Breast epithelium (tissue), 4 donors: ENCODE measurements around the gene MAP3K6. TPM values are rescaled to one million over a fixed set of nuclear protein-coding genes. Genes with fewer than 3 reads are reported as not detected.
A peak's percentile ranks its signal among the peaks of the same experiment; 100 is the strongest.

Experiments used
- DNase-seq, 2 donors: peaks; one replicate each; pipeline ENCODE4 v3.0.0-alpha.2; 2019; ENCODE audit warnings: low spot score in 2 of 2
- H3K27ac ChIP-seq, 2 donors: fragments of 200-600 bp; sonication (generic) in 1 of 2; one replicate each; pipeline ENCODE4 v1.5.1; 2016 to 2019; ENCODE audit warnings: mild to moderate bottlenecking in 1 of 2
- H3K27me3 ChIP-seq, 2 donors: fragments of 200-600 bp; sonication (generic) in 1 of 2; one replicate each; pipeline versions ENCODE4 v1.5.1 to v1.6.0; 2017 to 2019; ENCODE audit warnings: control low read depth in 1 of 2, mild to moderate bottlenecking in 1 of 2
- H3K36me3 ChIP-seq: fragments of 200-600 bp; one replicate; pipeline ENCODE4 v1.5.1; 2019
- H3K4me1 ChIP-seq, 2 donors: fragments of 200-600 bp; sonication (generic); one replicate each; pipeline ENCODE4 v1.5.1; 2016 to 2019; ENCODE audit warnings: control low read depth in 1 of 2
- H3K4me3 ChIP-seq, 3 donors: fragments of 200-600 bp; sonication (generic); 1 replicate in 2 of 3; 2 replicates in 1 of 3; pipeline ENCODE4 v1.5.1; 2016 to 2019; ENCODE audit warnings: mild to moderate bottlenecking in 3 of 3, moderate library complexity in 2 of 3
- H3K9me3 ChIP-seq, 2 donors: fragments of 200-600 bp; sonication (generic) in 1 of 2; one replicate each; pipeline ENCODE4 v1.5.1; 2016 to 2019; ENCODE audit warnings: control low read depth in 1 of 2
- CTCF ChIP-seq, 3 donors: fragments of 450-650 bp; IDR thresholded peaks; one replicate each; pipeline ENCODE4 v1.5.1; 2016 to 2017; ENCODE audit warnings: antibody characterized with exemption in 3 of 3, mild to moderate bottlenecking in 3 of 3, moderate library complexity in 3 of 3
- POLR2A ChIP-seq: fragments of 450-650 bp; IDR thresholded peaks from one replicate; pipeline ENCODE4 v1.6.1; 2016; ENCODE audit warnings: antibody characterized with exemption, mild to moderate bottlenecking, moderate library complexity
- POLR2AphosphoS5 ChIP-seq, 3 donors: sonication (generic); formaldehyde crosslinking; IDR thresholded peaks; one replicate each; pipeline ENCODE4 v1.6.1; 2017; ENCODE audit warnings: antibody characterized with exemption in 3 of 3
- intact Hi-C: fragments of 100-400 bp; cut with DNase I; formaldehyde crosslinking; loops from one replicate; pipeline ENCODE4 v1.15.1; 2023; ENCODE audit warnings: low total_unique reads
- total RNA-seq, 3 donors: library from RNA; depleted of rRNA; stranded (reverse); fragments of >200 nt; gene quantifications; one replicate each; pipeline ENCODE4 v1.1.0, GENCODE V29; 2016

MAP3K6 gene
- total RNA-seq, 3 donors from 2014 or later, result 29.4 to 67.5 (median 52.0) TPM

GRCh38 chr1:27322569-27323240, 44.1 kb downstream of the MAP3K6 start:
- Histone ChIP-seq H3K27ac (peak overlapping the region; percentile 84 to 87), H3K36me3 (no peaks in the 10 kb centered on the region), H3K27me3 (peaks cover 0 to 4% of the 10 kb centered on the region in 2 donors), H3K4me1 (peaks cover 0 to 16% of the 10 kb centered on the region in 2 donors), H3K9me3 (no peaks in the 10 kb centered on the region), H3K4me3 (peak overlapping the region; percentile 79 to 87 (median 85))
- no peak for DNase-seq
- intact Hi-C loops, result no loop called here
- TF ChIP-seq POLR2AphosphoS5 (IDR thresholded peaks at IDR 0.05), result no peak
- TF ChIP-seq CTCF (IDR thresholded peaks at IDR 0.05), result no peak
- no peak for TF ChIP-seq POLR2A

DNA sequence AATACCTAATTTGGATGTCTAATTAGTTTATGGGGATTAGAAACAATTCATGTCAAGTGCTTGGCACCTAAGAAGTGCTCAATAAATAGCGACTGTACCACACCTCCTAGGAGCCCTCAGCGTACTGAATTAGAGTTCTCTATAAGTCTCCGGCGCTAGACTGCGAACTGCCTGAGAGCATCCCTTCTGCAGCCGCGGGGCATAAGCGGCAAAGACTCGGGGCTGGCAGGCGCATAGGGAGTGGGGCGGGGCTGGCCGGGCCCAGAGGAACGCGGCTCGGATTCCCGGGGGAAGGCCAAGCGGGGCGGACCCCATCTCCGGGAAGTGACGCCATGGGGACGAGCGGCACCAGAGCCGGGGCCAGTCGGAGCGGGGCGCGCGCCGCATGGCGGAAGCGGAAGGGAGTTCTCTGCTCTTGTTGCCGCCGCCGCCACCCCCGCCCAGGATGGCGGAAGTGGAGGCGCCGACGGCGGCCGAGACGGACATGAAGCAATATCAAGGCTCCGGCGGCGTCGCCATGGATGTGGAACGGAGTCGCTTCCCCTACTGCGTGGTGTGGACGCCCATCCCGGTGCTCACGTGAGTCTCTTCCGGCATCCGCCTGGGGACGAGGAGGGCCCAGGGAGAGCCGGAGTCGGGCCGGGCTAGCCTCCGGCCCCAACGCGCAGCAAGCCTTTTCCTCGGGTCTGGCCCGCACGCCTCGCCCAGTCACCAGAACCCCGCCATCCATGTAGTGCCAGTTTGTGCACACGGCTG, 44.8 kb downstream of the MAP3K6 start, which contains the start of gene TMEM222:
Gene TMEM222, plus strand, starts transcription at position 351 of the 756 bp plus-strand sequence. Its CDS starts 35 bp downstream, at position 386.
- intact Hi-C loops, result no loop called here
- peak; percentile 94 to 98 for DNase-seq
- Histone ChIP-seq H3K9me3 (no peaks in the 10 kb centered on the region), H3K4me1 (peaks cover 0 to 16% of the 10 kb centered on the region in 2 donors), H3K36me3 (no peaks in the 10 kb centered on the region), H3K4me3 (peak within 1 kb of the TSS; percentile 79 to 87 (median 85)), H3K27me3 (peaks cover 0 to 4% of the 10 kb centered on the region in 2 donors), H3K27ac (peak within 1 kb of the TSS; percentile 84 to 87)
- TF ChIP-seq POLR2AphosphoS5 (IDR thresholded peaks at IDR 0.05) (peak; percentile 86 to 94 (median 89)), CTCF (IDR thresholded peaks at IDR 0.05) (peak in 2 of 3 donors; percentile 41 to 49), POLR2A (peak; percentile 32)

DNA sequence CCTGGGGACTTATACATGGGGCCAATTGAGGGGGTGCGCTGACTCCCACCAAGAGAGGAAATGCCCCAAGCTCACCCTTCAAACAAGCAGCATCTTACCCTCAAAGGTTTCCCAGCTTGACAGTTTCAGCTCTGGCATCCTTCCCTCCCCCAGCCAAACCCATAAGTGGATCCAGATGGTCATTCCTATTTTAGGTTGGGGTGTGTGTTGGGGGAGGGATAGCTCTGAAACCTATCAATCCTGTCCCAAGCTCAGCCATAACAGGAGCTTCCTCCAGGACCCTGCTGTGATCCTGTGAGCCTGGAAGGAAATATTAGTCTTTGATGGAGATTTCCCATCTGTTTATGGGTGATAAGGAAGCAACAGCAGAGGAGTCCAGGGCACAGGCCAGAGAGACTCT, 48.2 kb downstream of the MAP3K6 start:
- no peak overlapping the region for H3K4me3 ChIP-seq

DNA sequence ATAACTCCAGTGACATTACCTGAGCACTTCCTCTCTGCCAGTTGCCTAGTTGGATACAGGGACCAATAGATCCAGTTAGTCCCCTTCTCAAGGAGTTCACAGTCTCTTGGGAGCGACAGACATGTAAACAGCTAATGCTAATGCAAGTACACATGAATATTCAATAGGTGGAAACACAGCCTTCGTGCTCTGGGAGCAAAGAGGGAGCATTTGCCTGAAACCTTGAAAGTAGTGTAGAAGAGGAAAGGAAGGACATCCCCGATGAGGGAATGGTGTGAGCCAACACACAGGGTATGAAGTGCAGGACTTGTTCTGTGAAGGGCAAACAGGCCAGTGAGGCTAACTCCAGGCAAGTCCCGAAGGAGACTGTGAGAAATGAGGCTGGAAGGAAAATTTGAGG, 48.6 kb downstream of the MAP3K6 start:
- H3K4me1 ChIP-seq, result peaks cover 0 to 4% of the 10 kb centered on the region in 2 donors
- intact Hi-C loops, result no loop called here

More for the DNA sequence above, 48.2 kb downstream of the MAP3K6 start:
- no peak for TF ChIP-seq POLR2AphosphoS5 (IDR thresholded peaks at IDR 0.05)
- TF ChIP-seq POLR2A, result no peak
- TF ChIP-seq CTCF (IDR thresholded peaks at IDR 0.05), result no peak
- intact Hi-C loops, result no loop called here
- no peak for DNase-seq
- Histone ChIP-seq H3K27me3 (peaks cover 0 to 4% of the 10 kb centered on the region in 2 donors), H3K27ac (no peak overlapping the region), H3K9me3 (no peaks in the 10 kb centered on the region), H3K4me1 (peaks cover 0 to 6% of the 10 kb centered on the region in 2 donors), H3K36me3 (no peaks in the 10 kb centered on the region)

More for the DNA sequence above, 48.6 kb downstream of the MAP3K6 start:
- Histone ChIP-seq H3K9me3 (no peaks in the 10 kb centered on the region), H3K36me3 (no peaks in the 10 kb centered on the region), H3K4me3 (no peak overlapping the region), H3K27me3 (peaks cover 0 to 4% of the 10 kb centered on the region in 2 donors), H3K27ac (no peak overlapping the region)
- TF ChIP-seq CTCF (IDR thresholded peaks at IDR 0.05) (no peak), POLR2AphosphoS5 (IDR thresholded peaks at IDR 0.05) (no peak), POLR2A (no peak)
- no peak for DNase-seq
